HEK293T (cell line): Measurements from ENCODE around the gene PCMTD2.

Experiments used
- BHLHE40 ChIP-seq: fragments of 450-650 bp; IDR thresholded peaks from 2 replicates; pipeline ENCODE4 v1.6.1; 2016; ENCODE audit warnings: mild to moderate bottlenecking, moderate library complexity, borderline replicate concordance
- FOXA1 ChIP-seq: fragments of 450-650 bp; IDR thresholded peaks from 2 replicates; pipeline ENCODE4 v1.6.1; 2016; ENCODE audit warnings: mild to moderate bottlenecking
- FOXM1 ChIP-seq: fragments of 450-650 bp; IDR thresholded peaks from 2 replicates; pipeline ENCODE4 v1.6.1; 2017; ENCODE audit warnings: mild to moderate bottlenecking, borderline replicate concordance
- L3MBTL2 ChIP-seq: fragments of 450-650 bp; conservative IDR thresholded peaks from 2 replicates; pipeline ENCODE4 v1.6.1; 2016; ENCODE audit warnings: mild to moderate bottlenecking
- NFRKB ChIP-seq: fragments of 450-650 bp; IDR thresholded peaks from 2 replicates; pipeline ENCODE4 v1.6.1; 2016; ENCODE audit warnings: mild to moderate bottlenecking, moderate library complexity
- SP1 ChIP-seq: fragments of 450-650 bp; IDR thresholded peaks from 2 replicates; pipeline ENCODE4 v1.6.1; 2017
- SUZ12 ChIP-seq: fragments of 450-650 bp; IDR thresholded peaks from 2 replicates; pipeline ENCODE4 v1.6.1; 2016; ENCODE audit warnings: mild to moderate bottlenecking
- ZNF384 ChIP-seq: fragments of 450-650 bp; IDR thresholded peaks from 2 replicates; pipeline ENCODE4 v1.6.1; 2016
- TF ChIP-seq, protein P1 (sequence below): fragments of 450-650 bp; IDR thresholded peaks from 2 replicates; pipeline ENCODE4 v1.6.1; 2016

DNA sequence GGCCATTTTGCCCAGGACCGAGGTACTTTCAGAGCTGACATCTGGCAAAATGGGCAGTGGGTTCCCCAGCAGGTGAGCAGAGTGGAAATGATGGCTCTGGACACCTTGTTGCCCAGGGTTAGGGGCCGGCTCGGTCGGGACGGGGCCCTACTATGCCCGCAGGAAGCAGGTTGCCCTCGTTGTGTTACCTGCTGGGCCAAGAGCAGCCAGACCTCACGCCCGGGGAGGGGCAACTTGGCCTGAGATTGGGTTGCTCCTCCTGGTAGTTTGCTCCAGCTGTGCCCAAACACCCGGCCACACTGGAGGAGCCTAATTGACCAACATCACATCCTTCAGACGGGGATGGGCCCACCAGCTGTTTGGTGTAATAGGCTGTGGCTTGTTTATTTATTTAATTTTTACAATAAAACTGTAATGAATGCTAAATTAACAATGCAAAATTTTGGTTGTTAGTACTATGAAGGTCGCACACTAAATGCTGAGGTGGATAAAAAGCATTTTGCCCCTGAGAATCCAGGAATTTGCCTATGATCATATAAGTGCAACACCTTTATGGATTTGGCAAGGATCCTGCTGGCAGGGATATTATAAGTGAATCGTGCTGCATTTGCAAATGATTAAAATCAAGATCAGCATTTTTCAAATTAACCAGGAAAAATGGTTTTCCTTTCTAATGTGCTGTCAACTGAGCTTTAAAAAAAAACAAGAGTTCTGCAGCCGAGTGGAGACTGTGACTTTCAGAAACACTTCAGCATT is 26.6 kb upstream of the PCMTD2 start:
- TF ChIP-seq FOXM1: no peak
- TF ChIP-seq BHLHE40: no peak
- TF ChIP-seq SUZ12: no peak
- TF ChIP-seq SP1: no peak
- TF ChIP-seq NFRKB: no peak
- TF ChIP-seq, protein P1, sequence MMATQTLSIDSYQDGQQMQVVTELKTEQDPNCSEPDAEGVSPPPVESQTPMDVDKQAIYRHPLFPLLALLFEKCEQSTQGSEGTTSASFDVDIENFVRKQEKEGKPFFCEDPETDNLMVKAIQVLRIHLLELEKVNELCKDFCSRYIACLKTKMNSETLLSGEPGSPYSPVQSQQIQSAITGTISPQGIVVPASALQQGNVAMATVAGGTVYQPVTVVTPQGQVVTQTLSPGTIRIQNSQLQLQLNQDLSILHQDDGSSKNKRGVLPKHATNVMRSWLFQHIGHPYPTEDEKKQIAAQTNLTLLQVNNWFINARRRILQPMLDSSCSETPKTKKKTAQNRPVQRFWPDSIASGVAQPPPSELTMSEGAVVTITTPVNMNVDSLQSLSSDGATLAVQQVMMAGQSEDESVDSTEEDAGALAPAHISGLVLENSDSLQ: no peak
- no peak for TF ChIP-seq FOXA1
- TF ChIP-seq ZNF384: no peak
- TF ChIP-seq L3MBTL2: no peak
